Globus pallidus (tissue), 1 donor: ENCODE results near the gene SWSAP1.
A peak's percentile ranks its signal among the peaks of the same experiment; 100 is the strongest.

Experiments
- DNase-seq: peaks from one replicate; pipeline ENCODE4 v3.0.0-alpha.2; 2015; ENCODE audit warnings: low spot score

Gene SWSAP1

DNA sequence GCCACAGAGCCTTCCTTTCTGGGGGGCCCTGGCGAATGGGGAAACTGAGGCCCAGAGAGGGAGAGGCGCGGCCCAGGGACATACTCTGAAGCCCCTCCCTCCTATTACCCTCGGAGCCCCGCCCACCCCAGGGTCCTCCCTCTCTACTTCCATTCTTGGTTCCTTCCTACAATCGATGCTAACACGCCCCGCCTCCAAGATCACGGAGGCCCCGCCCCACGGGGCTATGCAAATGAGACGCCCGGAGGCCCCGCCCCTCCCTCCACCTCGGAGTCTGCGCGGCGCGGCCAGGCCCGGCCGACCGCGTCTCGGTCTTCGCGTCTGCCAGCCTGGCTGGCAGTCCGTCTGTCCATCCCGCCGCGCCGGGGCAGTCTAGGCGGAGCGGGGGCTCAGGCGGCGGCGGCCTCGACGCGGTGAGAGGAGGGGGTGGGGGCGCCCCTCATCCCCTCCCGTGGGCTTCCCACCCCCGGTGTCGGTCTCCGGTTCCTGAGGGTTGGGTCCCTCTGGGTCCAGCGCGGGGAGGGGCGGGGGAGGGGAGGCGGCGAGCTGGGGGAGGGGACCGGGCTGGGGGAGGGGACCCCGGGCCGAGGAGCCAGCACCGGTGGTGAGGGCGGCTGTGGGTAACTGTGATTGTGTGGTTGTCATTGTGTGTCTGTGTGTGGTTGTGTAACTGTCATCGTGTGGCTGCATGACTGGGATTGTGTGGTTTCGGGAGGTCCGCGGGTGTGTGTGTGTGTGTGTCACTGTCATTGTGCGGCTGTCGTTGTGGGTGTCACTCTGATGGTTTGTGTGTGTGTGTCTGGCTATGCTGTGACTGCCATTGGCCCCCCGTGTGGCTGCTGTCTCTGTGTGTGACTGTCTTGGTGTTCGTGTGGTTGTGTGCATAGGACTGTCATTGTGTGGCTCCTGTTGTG, 19.0 kb upstream of the SWSAP1 start, which contains the start of gene PLPPR2:
PLPPR2 (plus strand) TSS at position 273 of the 914 bp plus-strand sequence. CDS start 2,242 bp downstream, outside the sequence.
- peak; percentile 78 for DNase-seq

DNA sequence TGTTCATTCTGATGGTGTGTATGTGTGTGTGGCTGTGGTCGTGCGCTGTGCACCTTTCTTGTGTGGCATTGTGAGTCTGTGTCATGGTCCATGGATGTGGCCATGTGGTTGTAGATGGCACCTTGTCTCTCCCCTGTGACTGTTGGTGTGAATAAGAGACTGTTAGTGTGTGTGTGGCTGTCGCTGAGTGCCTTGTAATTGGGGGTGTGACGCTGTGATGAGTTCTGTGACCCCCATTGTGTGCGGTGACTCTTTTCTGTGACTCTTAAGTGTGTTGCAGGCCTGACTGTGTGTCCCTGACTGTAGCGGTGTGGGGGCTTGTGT, 18.4 kb upstream of the SWSAP1 start:
- DNase-seq, result no peak

GRCh38 chr19:11356676-11357550, 17.6 kb upstream of the SWSAP1 start:
- DNase-seq, result no peak

- DNase-seq, result no peak
These were observed 15.0 kb upstream of the SWSAP1 start for GRCh38 chr19:11359421-11359820.

- no peak for DNase-seq
These were observed 13.3 kb upstream of the SWSAP1 start for GRCh38 chr19:11361037-11361770.

DNA sequence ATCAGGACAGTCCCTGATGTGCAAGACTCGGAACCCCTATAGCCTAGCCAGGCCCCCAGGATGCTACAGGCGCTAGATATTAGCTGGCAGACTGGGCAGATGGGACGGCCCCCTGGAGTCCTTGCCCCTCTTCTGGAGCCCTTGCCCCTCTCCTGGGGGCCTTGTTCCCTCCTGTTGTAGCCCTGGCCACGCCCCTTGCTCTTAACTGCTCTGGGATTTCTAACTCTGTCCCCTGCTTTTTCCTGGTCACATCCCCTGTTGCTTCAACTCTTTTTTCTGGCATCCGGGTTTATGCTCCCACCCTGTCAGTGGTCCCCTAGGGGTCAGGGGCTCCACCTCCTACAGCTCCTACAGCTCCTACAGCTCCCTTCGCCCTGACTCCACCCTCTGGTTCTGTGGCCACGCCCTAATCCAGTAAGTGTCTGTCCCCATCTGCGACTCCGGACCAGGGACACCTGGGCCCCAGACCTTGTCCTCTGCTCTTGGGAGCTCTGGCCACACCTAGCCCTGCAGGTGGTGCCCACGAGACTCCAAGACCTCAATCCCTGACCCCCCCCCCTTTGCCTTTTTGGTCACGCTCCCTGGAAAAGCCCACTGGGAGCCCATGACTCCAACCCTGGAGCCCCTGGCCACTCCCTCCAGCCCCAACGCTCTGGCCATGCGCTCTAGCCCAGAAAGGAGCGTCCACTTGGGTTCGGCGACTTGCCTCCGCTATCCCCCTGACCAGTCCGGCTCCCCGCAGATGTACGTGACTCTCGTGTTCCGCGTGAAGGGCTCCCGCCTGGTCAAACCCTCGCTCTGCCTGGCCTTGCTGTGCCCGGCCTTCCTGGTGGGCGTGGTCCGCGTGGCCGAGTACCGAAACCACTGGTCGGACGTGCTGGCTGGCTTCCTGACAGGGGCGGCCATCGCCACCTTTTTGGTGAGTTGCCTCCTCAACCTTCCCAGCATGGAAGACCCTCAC, 12.4 kb upstream of the SWSAP1 start:
- no peak for DNase-seq

DNA sequence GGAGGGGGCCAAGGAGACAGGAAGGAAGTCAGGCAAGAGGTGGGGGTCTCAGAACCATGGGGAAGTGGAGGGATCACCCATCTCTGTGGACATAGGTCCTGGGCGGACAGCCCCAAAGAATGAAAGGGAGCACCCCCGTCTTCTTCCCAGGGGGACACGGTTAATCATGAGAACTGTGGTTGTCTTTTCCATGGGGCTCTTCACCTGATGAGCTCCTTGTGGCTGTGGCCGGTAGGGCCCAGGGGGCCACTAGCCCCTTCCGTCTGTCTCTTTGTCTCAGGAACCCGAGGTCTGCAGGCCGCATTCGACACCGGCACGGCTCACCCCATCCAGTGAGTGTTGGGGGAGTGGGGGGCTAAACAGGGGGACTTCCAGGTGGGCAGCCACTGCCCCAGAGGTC, 10.6 kb upstream of the SWSAP1 start:
- DNase-seq, result no peak

- no peak for DNase-seq
These were observed 10.1 kb upstream of the SWSAP1 start for GRCh38 chr19:11364296-11364904.

DNA sequence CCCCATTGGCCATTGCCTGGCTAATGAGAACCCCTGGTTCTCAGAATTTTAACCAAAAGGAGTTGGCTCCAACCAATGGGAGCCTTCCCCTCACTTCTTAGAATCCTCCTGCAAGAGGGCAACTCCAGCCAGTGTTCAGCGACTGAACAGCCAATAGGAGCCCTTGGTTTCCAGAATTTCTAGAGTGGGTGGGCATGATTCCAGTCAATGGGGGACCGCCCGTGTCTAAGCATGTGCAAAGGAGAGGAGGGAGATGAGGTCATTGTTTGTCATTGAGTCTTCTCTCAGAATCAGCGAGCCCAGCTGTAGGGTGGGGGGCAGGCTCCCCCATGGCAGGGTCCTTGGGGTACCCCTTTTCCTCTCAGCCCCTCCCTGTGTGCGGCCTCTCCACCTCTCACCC, 9.5 kb upstream of the SWSAP1 start:
- no peak for DNase-seq

DNA sequence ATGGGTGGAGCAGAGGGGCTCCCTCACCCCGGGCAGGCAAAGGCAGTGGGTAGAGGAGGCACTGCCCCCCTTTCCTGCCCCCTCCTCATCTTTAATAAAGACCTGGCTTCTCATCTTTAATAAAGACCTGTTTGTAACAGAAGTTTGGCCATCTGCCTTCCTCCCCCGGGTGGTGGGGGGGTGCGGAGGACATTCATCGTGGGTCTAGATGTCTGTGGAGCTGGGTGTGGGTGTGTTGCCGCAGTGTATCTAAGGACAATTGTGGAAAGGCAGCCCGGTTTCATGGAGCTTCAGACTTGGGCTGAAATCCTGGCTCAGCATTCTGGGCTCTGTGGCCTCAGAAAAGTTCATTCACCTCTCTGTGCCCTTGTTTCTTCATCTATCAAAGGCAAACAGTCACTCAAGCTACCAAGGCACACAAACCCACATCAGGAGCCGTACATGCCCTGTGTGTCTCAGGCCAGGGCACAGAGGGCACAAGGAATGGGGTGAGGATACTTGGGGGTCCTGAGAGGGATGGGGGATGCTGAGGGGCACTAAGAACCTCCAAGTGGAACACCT, 8.8 kb upstream of the SWSAP1 start:
- no peak for DNase-seq

- DNase-seq, result no peak
These were observed 6.9 kb upstream of the SWSAP1 start for GRCh38 chr19:11367528-11367927.

DNA sequence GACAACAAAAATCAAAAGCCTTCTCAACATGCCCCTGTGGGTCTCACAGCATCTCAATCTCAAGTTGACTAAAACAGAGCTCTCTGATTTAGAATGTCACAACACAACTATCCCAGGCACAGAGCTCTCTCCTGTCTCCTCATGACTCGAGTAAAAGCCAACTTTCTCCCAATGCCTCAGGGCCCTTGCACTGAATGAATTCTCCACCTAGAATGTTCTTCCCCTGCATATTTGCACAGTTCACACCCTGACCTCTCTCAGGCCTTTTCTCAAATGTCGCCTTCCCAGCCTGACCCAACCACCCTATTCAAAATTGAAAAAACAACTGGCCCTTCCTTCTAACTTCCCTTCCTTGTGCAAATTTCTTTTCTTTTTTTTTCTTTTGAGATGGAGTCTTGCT, 3.7 kb upstream of the SWSAP1 start:
- no peak for DNase-seq

DNA sequence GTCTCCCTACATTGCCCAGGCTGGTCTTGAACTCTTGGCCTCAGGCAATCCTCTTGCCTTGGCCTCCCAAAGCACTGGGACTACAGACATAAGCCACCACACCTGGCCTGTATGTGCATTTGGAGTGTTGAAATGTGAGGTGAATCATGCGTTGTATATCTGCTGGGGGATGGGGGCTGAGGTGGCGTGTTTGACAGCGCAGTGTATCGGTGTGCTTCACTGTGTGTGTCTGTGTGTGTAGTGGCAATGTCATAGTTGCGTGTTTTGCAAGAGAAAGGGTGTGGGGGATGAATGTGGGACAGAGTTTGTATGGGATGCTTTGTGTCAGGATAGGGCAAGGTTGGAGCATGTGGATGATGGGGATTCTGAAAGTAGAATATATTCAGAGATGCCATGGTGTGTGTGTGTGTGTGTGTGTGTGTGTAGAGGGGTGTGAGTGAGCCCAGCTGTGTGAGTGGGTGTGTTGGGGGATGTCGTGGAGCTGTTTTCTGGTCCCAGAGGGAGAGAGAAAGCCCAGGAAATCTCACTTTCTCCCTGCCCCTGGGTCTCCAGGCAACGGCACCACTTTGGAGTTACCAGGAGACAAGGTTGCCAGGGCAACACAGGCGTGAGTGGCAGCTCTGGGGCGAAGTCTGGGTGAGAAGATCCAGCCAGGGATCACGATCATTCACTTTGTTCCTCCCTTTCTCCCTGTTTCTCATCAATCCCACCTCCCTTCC, 1.1 kb upstream of the SWSAP1 start:
- no peak for DNase-seq

GRCh38 chr19:11373885-11374432, 507 bp upstream of the SWSAP1 start:
- no peak for DNase-seq

DNA sequence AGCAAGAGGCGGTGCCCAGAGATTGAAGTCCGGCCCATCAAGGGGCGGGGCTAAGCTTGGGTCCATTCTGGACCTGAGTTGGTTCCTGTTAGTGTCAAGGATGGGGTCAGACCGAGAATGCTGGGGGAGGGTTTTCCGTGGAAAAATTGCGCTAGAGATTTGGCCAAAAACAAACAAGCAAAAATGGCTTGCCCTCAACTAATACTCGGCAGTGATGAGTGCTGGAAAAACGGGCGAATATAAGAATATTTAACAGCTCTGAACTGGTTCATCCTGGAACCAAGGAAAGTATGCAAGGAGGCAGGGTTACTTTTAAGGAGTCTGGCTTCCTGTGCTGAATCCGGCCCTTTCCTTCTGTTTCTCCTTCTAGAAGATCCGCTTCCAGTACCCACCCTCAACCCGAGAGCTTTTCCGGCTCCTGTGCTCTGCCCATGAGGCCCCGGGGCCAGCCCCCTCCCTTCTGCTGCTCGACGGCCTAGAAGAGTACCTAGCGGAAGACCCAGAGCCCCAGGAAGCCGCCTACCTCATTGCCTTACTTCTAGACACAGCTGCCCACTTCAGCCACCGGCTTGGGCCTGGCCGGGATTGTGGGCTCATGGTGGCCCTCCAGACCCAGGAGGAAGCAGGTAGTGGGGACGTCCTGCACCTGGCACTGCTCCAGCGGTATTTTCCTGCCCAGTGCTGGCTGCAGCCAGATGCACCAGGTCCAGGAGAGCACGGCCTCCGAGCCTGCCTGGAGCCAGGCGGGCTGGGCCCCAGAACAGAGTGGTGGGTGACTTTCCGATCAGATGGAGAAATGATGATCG, 880 bp downstream of the SWSAP1 start:
- no peak for DNase-seq

DNA sequence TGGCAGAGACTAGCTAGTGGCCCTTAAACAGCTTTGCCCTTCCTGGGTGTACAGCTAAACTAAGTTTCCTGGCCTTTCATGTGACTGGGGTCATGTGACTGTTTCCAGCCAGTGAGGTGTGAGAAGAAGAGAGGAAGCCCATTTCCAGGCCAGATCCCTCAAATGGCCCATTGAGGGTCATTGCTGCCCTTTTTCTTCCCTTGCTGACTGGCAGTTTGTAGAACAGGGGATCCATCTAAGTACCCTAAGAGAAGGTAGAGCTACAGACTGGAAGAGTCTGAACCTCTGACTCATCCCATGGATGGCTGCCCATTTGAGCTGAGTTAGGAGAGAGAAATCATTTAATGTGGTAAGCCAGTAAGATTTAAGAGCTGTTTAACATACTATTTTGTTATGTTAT, 2.8 kb downstream of the SWSAP1 start:
- no peak for DNase-seq

DNA sequence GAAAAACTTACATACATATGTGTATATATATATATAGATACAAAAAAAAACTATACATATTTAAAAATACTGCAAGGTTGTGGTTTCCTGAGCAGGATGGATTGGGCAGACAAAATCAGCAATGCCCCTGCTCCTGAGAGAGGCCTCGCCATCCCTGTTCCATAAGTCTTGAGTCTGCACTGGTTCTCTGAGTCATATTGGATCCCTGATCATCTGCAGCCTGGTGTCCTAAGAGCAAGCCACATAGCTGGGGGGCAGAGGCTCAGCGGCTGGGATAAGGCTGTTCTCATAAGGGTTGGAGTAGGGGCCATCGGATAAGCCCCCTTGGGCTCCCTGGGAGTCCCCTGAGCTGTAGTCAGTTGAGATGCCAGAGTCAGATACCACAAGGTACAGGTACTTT, 3.3 kb downstream of the SWSAP1 start:
- no peak for DNase-seq
